ENCODE data around the gene RPS6KB2. TPM values are rescaled to one million over a fixed set of nuclear protein-coding genes. Genes with fewer than 3 reads are reported as not detected.

Gene RPS6KB2
- total RNA-seq, 1 experiment from 2014 or later, result 54.1 TPM

- Histone ChIP-seq H3K9me3 (ENCODE audit: control insufficient read depth in 1 of 2, insufficient read depth in 1 of 2, low read depth in 1 of 2, low read length in 2 of 2) (no peaks in the 10 kb centered on the region), H3K9ac (ENCODE audit: low read length) (no peak overlapping the region), H4K20me1 (ENCODE audit: insufficient read depth) (no peaks in the 10 kb centered on the region), H2AFZ (ENCODE audit: low read depth, low read length, poor library complexity, severe bottlenecking) (no peak overlapping the region), H3K79me2 (ENCODE audit: insufficient read depth, low read length) (peaks cover 15% of the 10 kb centered on the region), H3K27me3 (ENCODE audit: insufficient read depth, low read length) (no peaks in the 10 kb centered on the region), H3K4me1 (ENCODE audit: control insufficient read depth in 1 of 2, insufficient read depth in 2 of 2, low read length in 2 of 2) (peaks cover 9 to 18% of the 10 kb centered on the region in 2 experiments), H3K4me2 (ENCODE audit: low read length) (no peak overlapping the region), H3K9me2 (ENCODE audit: insufficient read depth) (no peaks in the 10 kb centered on the region), H3K4me3 (replicated peaks in 1 of 2; ENCODE audit: low read depth in 1 of 2, low read length in 2 of 2) (no peak overlapping the region), H3K27ac (ENCODE audit: low read depth, low read length) (no peak overlapping the region), H3K36me3 (ENCODE audit: control insufficient read depth in 1 of 2, insufficient read depth in 2 of 2, low read length in 2 of 2) (no peaks in the 10 kb centered on the region)
- TF ChIP-seq CEBPB (IDR thresholded peaks at IDR 0.05; ENCODE audit: low read depth) (no peak), EZH2 (IDR thresholded peaks at IDR 0.05) (no peak), SIN3A (IDR thresholded peaks at IDR 0.05; ENCODE audit: low read depth) (no peak), CTCF (IDR thresholded peaks at IDR 0.05 in 2 of 3, conservative IDR thresholded peaks at IDR 0.05 in 1 of 3; ENCODE audit: borderline replicate concordance in 1 of 3, insufficient read depth in 1 of 3, low read depth in 2 of 3, low read length in 2 of 3) (no peak), MAX (IDR thresholded peaks at IDR 0.05) (no peak), EZH2phosphoT487 (IDR thresholded peaks at IDR 0.05; ENCODE audit: borderline replicate concordance) (no peak)
- RAD21 ChIA-PET (ENCODE audit: low non-redundant PET in 1 of 2, low total read pairs in 2 of 2, uncharacterized antibody in 2 of 2, unreplicated experiment in 2 of 2), result no interaction called here
- POLR2A ChIA-PET, result no interaction called here
- intact Hi-C loops (cut with micrococcal nuclease), result no loop called here
- DNase-seq (ENCODE audit: low read depth, low spot score), result no peak
- BruUV-seq (replicated peaks), result no TSS peak
- CTCF ChIA-PET, result no interaction called here
- no peak for ATAC-seq
Measured at GRCh38 chr11:67404515-67405195, 23.6 kb upstream of the RPS6KB2 start.

GRCh38 chr11:67405196-67405567 is 23.1 kb upstream of the RPS6KB2 start:
- Histone ChIP-seq H3K4me3 (replicated peaks in 1 of 2; ENCODE audit: low read depth in 1 of 2, low read length in 2 of 2) (no peak overlapping the region), H3K36me3 (ENCODE audit: control insufficient read depth in 1 of 2, insufficient read depth in 2 of 2, low read length in 2 of 2) (no peaks in the 10 kb centered on the region), H3K27ac (ENCODE audit: low read depth, low read length) (no peak overlapping the region), H3K9ac (ENCODE audit: low read length) (no peak overlapping the region), H3K4me2 (ENCODE audit: low read length) (no peak overlapping the region), H2AFZ (ENCODE audit: low read depth, low read length, poor library complexity, severe bottlenecking) (no peak overlapping the region), H3K79me2 (ENCODE audit: insufficient read depth, low read length) (peaks cover 13% of the 10 kb centered on the region), H4K20me1 (ENCODE audit: insufficient read depth) (no peaks in the 10 kb centered on the region), H3K9me2 (ENCODE audit: insufficient read depth) (no peaks in the 10 kb centered on the region), H3K4me1 (ENCODE audit: control insufficient read depth in 1 of 2, insufficient read depth in 2 of 2, low read length in 2 of 2) (peaks cover 9 to 16% of the 10 kb centered on the region in 2 experiments), H3K9me3 (ENCODE audit: control insufficient read depth in 1 of 2, insufficient read depth in 1 of 2, low read depth in 1 of 2, low read length in 2 of 2) (no peaks in the 10 kb centered on the region), H3K27me3 (ENCODE audit: insufficient read depth, low read length) (no peaks in the 10 kb centered on the region)
- ChIA-PET CTCF (interaction anchor here (0.5 kb wide), 1 partner anchor 383 kb away, joined by 3 read pairs; no protein-coding TSS in a partner anchor), POLR2A (no interaction called here), RAD21 (ENCODE audit: low non-redundant PET in 1 of 2, low total read pairs in 2 of 2, uncharacterized antibody in 2 of 2, unreplicated experiment in 2 of 2) (no interaction called here)
- no peak for ATAC-seq
- DNase-seq (ENCODE audit: low read depth, low spot score), result no peak
- no TSS peak for BruUV-seq (replicated peaks)
- intact Hi-C loops (cut with micrococcal nuclease), result no loop called here
- no peak for TF ChIP-seq TCF7L2 (IDR thresholded peaks at IDR 0.05; ENCODE audit: borderline replicate concordance, extremely low read depth, insufficient read depth, insufficient read length)
- no peak for TF ChIP-seq YY1 (IDR thresholded peaks at IDR 0.05; ENCODE audit: extremely low read depth, insufficient replicate concordance, low read depth, low read length)
- no peak for TF ChIP-seq ATF3 (IDR thresholded peaks at IDR 0.05)
- no peak for TF ChIP-seq SP1 (IDR thresholded peaks at IDR 0.05; ENCODE audit: low read depth)
- no peak for TF ChIP-seq CTCF (IDR thresholded peaks at IDR 0.05 in 2 of 3, conservative IDR thresholded peaks at IDR 0.05 in 1 of 3; ENCODE audit: borderline replicate concordance in 1 of 3, insufficient read depth in 1 of 3, low read depth in 2 of 3, low read length in 2 of 3)
- TF ChIP-seq ZBTB33 (IDR thresholded peaks at IDR 0.05; ENCODE audit: extremely low read depth, insufficient replicate concordance, low read length), result no peak
- TF ChIP-seq POLR2A (IDR thresholded peaks at IDR 0.05; ENCODE audit: borderline replicate concordance, extremely low read depth, insufficient read depth, insufficient read length), result no peak
